Measurements from ENCODE around the gene EIF4H. TPM values are rescaled to one million over a fixed set of nuclear protein-coding genes. Genes with fewer than 3 reads are reported as not detected.

Gene EIF4H
- total RNA-seq, 1 experiment from 2014 or later: 384 TPM

DNA sequence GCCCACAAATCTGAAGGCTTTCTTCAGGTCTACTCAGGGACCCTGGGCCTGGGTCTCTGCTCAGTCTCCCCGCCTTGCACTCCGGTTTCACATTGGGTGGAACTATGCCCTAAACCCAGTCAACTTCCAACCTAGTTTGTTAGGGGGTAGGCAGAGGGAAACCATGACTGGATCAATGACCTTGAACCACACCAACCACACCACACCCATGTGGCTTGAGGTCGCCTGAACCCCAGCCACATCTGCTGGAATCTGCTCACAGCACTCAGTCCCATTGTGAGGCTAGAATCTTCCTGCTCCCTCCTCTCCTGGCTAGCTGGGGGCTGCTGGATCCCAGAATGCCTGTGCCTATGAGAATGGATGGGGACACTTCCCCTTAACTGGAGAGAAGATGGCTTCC is 62.1 kb downstream of the EIF4H start:
- Histone ChIP-seq H3K9me2 (ENCODE audit: insufficient read depth) (no peaks in the 10 kb centered on the region), H3K27me3 (ENCODE audit: insufficient read depth, low read length) (no peaks in the 10 kb centered on the region), H3K36me3 (ENCODE audit: control insufficient read depth in 1 of 2, insufficient read depth in 2 of 2, low read length in 2 of 2) (peaks cover 44 to 71% of the 10 kb centered on the region in 2 experiments), H3K27ac (ENCODE audit: low read depth, low read length) (no peak overlapping the region), H4K20me1 (ENCODE audit: insufficient read depth) (no peaks in the 10 kb centered on the region), H3K4me3 (replicated peaks in 1 of 2; ENCODE audit: low read depth in 1 of 2, low read length in 2 of 2) (no peak overlapping the region), H3K79me2 (ENCODE audit: insufficient read depth, low read length) (no peaks in the 10 kb centered on the region), H3K9me3 (ENCODE audit: control insufficient read depth in 1 of 2, insufficient read depth in 1 of 2, low read depth in 1 of 2, low read length in 2 of 2) (no peaks in the 10 kb centered on the region), H3K4me1 (ENCODE audit: control insufficient read depth in 1 of 2, insufficient read depth in 2 of 2, low read length in 2 of 2) (no peaks in the 10 kb centered on the region), H3K9ac (ENCODE audit: low read length) (no peak overlapping the region), H3K4me2 (ENCODE audit: low read length) (no peak overlapping the region), H2AFZ (ENCODE audit: low read depth, low read length, poor library complexity, severe bottlenecking) (no peak overlapping the region)
- RAD21 ChIA-PET (ENCODE audit: low non-redundant PET in 1 of 2, low total read pairs in 2 of 2, uncharacterized antibody in 2 of 2, unreplicated experiment in 2 of 2): no interaction called here
- intact Hi-C loops (cut with micrococcal nuclease): no loop called here
- BruUV-seq (replicated peaks): no TSS peak
- ATAC-seq (no peak), DNase-seq (ENCODE audit: low read depth, low spot score) (no peak)
- TF ChIP-seq SRF (IDR thresholded peaks at IDR 0.05; ENCODE audit: low read depth): no peak
- no peak for TF ChIP-seq TCF7L2 (IDR thresholded peaks at IDR 0.05; ENCODE audit: borderline replicate concordance, extremely low read depth, insufficient read depth, insufficient read length)
- TF ChIP-seq YY1 (IDR thresholded peaks at IDR 0.05; ENCODE audit: extremely low read depth, insufficient replicate concordance, low read depth, low read length): no peak
- TF ChIP-seq POLR2AphosphoS5 (IDR thresholded peaks at IDR 0.05; ENCODE audit: low read depth, low read length): no peak
- CTCF ChIA-PET: no interaction called here
- POLR2A ChIA-PET: no interaction called here

DNA sequence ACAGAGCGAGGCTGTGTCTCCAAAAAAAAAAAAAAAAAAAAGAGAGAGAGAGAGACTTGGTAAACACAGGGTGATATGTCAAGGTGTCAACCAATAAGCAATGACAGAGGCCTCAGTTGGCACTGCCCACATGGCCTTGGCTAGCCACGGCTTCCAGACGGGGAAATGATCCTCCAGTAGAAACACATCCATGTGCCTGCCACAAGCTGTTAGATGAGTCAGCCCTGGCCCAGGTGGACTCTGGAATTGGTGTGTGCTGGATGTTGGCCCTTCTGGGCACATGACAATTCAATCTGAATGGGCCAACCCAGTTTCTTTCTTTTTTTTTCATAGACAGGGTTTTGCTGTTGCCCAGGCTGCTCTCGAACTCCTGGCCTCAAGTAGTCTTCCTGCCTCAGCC is 66.3 kb downstream of the EIF4H start:
- Histone ChIP-seq H2AFZ (ENCODE audit: low read depth, low read length, poor library complexity, severe bottlenecking) (no peak overlapping the region), H3K9me2 (ENCODE audit: insufficient read depth) (no peaks in the 10 kb centered on the region), H4K20me1 (ENCODE audit: insufficient read depth) (no peaks in the 10 kb centered on the region; the same call in 1 of the 2 replicates), H3K9ac (ENCODE audit: low read length) (no peak overlapping the region), H3K4me2 (ENCODE audit: low read length) (no peak overlapping the region), H3K4me1 (ENCODE audit: control insufficient read depth in 1 of 2, insufficient read depth in 2 of 2, low read length in 2 of 2) (no peaks in the 10 kb centered on the region), H3K9me3 (ENCODE audit: control insufficient read depth in 1 of 2, insufficient read depth in 1 of 2, low read depth in 1 of 2, low read length in 2 of 2) (no peaks in the 10 kb centered on the region), H3K27me3 (ENCODE audit: insufficient read depth, low read length) (no peaks in the 10 kb centered on the region), H3K79me2 (ENCODE audit: insufficient read depth, low read length) (peaks cover 16% of the 10 kb centered on the region; the same call in 1 of the 2 replicates), H3K4me3 (replicated peaks in 1 of 2; ENCODE audit: low read depth in 1 of 2, low read length in 2 of 2) (no peak overlapping the region), H3K27ac (ENCODE audit: low read depth, low read length) (no peak overlapping the region), H3K36me3 (ENCODE audit: control insufficient read depth in 1 of 2, insufficient read depth in 2 of 2, low read length in 2 of 2) (peaks cover 39 to 73% of the 10 kb centered on the region in 2 experiments)
- DNase-seq (ENCODE audit: low read depth, low spot score) (no peak), ATAC-seq (no peak)
- no TSS peak for BruUV-seq (replicated peaks)
- intact Hi-C loops (cut with micrococcal nuclease): no loop called here
- RAD21 ChIA-PET (ENCODE audit: low non-redundant PET in 1 of 2, low total read pairs in 2 of 2, uncharacterized antibody in 2 of 2, unreplicated experiment in 2 of 2): no interaction called here
- TF ChIP-seq EGR1 (IDR thresholded peaks at IDR 0.05; ENCODE audit: low read depth) (no peak), POLR2A (IDR thresholded peaks at IDR 0.05; ENCODE audit: borderline replicate concordance, extremely low read depth, insufficient read depth, insufficient read length) (no peak), CBX3 (IDR thresholded peaks at IDR 0.05; ENCODE audit: low read depth) (no peak), YY1 (IDR thresholded peaks at IDR 0.05; ENCODE audit: extremely low read depth, insufficient replicate concordance, low read depth, low read length) (no peak), FOSL1 (IDR thresholded peaks at IDR 0.05; ENCODE audit: low read depth) (no peak), CEBPB (IDR thresholded peaks at IDR 0.05; ENCODE audit: low read depth) (no peak), EZH2 (IDR thresholded peaks at IDR 0.05) (no peak), ZNF274 (IDR thresholded peaks at IDR 0.05; ENCODE audit: low read depth, low read length) (no peak)
- TF ChIP-seq, protein P1, sequence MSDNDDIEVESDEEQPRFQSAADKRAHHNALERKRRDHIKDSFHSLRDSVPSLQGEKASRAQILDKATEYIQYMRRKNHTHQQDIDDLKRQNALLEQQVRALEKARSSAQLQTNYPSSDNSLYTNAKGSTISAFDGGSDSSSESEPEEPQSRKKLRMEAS (IDR thresholded peaks at IDR 0.05): no peak
- TF ChIP-seq, protein P2, sequence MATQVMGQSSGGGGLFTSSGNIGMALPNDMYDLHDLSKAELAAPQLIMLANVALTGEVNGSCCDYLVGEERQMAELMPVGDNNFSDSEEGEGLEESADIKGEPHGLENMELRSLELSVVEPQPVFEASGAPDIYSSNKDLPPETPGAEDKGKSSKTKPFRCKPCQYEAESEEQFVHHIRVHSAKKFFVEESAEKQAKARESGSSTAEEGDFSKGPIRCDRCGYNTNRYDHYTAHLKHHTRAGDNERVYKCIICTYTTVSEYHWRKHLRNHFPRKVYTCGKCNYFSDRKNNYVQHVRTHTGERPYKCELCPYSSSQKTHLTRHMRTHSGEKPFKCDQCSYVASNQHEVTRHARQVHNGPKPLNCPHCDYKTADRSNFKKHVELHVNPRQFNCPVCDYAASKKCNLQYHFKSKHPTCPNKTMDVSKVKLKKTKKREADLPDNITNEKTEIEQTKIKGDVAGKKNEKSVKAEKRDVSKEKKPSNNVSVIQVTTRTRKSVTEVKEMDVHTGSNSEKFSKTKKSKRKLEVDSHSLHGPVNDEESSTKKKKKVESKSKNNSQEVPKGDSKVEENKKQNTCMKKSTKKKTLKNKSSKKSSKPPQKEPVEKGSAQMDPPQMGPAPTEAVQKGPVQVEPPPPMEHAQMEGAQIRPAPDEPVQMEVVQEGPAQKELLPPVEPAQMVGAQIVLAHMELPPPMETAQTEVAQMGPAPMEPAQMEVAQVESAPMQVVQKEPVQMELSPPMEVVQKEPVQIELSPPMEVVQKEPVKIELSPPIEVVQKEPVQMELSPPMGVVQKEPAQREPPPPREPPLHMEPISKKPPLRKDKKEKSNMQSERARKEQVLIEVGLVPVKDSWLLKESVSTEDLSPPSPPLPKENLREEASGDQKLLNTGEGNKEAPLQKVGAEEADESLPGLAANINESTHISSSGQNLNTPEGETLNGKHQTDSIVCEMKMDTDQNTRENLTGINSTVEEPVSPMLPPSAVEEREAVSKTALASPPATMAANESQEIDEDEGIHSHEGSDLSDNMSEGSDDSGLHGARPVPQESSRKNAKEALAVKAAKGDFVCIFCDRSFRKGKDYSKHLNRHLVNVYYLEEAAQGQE (IDR thresholded peaks at IDR 0.05; ENCODE audit: low read depth): no peak
- TF ChIP-seq, protein P3, sequence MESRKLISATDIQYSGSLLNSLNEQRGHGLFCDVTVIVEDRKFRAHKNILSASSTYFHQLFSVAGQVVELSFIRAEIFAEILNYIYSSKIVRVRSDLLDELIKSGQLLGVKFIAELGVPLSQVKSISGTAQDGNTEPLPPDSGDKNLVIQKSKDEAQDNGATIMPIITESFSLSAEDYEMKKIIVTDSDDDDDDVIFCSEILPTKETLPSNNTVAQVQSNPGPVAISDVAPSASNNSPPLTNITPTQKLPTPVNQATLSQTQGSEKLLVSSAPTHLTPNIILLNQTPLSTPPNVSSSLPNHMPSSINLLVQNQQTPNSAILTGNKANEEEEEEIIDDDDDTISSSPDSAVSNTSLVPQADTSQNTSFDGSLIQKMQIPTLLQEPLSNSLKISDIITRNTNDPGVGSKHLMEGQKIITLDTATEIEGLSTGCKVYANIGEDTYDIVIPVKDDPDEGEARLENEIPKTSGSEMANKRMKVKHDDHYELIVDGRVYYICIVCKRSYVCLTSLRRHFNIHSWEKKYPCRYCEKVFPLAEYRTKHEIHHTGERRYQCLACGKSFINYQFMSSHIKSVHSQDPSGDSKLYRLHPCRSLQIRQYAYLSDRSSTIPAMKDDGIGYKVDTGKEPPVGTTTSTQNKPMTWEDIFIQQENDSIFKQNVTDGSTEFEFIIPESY (IDR thresholded peaks at IDR 0.05; ENCODE audit: extremely low read depth, insufficient replicate concordance, low read length): no peak
- CTCF ChIA-PET: no interaction called here
- POLR2A ChIA-PET: no interaction called here

Data from HCT116 (cell line).